Upper lobe of left lung (tissue), 4 donors: ENCODE measurements around the gene EID1.

Source experiments
- EP300 ChIP-seq, 4 donors: sonication (generic); formaldehyde crosslinking; IDR thresholded peaks; one replicate each; pipeline ENCODE4 v1.5.1; 2017; ENCODE audit warnings: antibody characterized with exemption in 4 of 4, control low read depth in 2 of 4
- TF ChIP-seq, protein P1 (sequence below), 6 experiments: fragments of 450-650 bp in 4 of 6; fragments of 200-600 bp in 2 of 6; sonication (generic) in 2 of 6; IDR thresholded peaks; one replicate each; pipeline ENCODE4 v1.5.1; 2016 to 2019; ENCODE audit warnings: antibody characterized with exemption in 6 of 6

DNA sequence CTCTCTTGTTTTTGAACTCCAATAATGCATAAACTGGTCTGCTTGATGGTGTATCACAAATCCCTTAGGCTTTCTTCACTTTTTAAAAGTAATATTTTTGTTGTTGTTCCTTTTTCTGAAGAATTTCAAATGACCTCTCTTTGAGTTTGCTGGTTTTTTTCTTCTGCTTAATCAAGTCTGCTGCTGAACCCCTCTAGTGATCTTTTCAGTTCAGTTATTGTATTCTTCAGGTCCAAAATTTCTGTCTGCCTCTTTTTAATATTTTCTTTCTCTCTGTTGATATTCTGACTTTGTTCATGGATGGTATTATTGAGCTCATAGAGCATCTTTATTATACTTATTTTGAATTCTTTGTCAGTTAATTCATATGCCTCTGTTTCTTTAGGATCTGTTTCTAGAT lies 45.3 kb upstream of the EID1 start:
- no peak for TF ChIP-seq EP300 (IDR thresholded peaks at IDR 0.05)
- TF ChIP-seq, protein P1, sequence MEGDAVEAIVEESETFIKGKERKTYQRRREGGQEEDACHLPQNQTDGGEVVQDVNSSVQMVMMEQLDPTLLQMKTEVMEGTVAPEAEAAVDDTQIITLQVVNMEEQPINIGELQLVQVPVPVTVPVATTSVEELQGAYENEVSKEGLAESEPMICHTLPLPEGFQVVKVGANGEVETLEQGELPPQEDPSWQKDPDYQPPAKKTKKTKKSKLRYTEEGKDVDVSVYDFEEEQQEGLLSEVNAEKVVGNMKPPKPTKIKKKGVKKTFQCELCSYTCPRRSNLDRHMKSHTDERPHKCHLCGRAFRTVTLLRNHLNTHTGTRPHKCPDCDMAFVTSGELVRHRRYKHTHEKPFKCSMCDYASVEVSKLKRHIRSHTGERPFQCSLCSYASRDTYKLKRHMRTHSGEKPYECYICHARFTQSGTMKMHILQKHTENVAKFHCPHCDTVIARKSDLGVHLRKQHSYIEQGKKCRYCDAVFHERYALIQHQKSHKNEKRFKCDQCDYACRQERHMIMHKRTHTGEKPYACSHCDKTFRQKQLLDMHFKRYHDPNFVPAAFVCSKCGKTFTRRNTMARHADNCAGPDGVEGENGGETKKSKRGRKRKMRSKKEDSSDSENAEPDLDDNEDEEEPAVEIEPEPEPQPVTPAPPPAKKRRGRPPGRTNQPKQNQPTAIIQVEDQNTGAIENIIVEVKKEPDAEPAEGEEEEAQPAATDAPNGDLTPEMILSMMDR (IDR thresholded peaks at IDR 0.05): no peak
